Measurements from ENCODE around the gene LAMA2.

DNA sequence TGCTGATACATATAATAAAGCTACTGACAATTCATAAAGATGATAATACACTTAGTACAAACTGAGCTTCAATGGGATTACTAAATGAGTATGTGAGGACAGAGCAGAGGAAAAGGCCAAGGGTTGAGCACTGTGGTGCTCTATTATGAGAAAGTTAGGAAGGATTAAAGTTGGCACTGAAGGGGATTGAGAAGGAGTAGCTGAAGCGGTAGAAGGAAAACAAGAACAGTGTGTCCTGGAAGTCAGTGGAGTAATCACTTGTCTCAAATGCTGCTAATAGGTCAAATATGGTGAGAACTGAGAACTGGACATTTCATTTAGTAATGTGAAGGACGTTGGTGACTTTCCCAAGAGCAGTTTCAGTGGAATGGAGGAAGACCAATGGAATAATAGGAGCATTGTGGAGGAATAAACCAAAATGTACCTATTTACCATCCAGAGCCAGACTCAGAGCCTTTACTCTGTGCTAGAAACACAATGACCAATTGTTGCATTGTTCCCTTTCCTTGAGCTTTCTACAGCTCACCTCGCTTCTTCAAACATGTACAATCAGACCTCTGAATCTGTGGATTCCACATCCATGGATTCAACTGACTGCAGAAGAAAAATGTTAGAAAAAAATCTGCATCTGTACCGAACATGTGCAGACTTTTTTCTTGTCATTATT lies 255.9 kb downstream of the LAMA2 start:
- TF ChIP-seq POLR2A (IDR thresholded peaks at IDR 0.05; ENCODE audit: low read length) (no peak), GATA1 (IDR thresholded peaks at IDR 0.05; ENCODE audit: low read depth, low read length) (no peak)

Measured in erythroblast (primary cell).